HEK293 (cell line): ENCODE measurements around the gene GALNT2.

Experiments
- KLF7 ChIP-seq: fragments of 450-650 bp; formaldehyde crosslinking; IDR thresholded peaks from 2 replicates; pipeline ENCODE4 v1.5.1; 2016; ENCODE audit warnings: missing biosample characterization, missing genetic modification characterization, borderline replicate concordance
- PRDM1 ChIP-seq: fragments of 450-650 bp; formaldehyde crosslinking; IDR thresholded peaks from 2 replicates; pipeline ENCODE4; 2016; ENCODE audit warnings: missing biosample characterization, missing genetic modification characterization
- RBAK ChIP-seq: fragments of 450-650 bp; formaldehyde crosslinking; IDR thresholded peaks from 2 replicates; pipeline ENCODE4 v1.5.1; 2016; ENCODE audit warnings: missing biosample characterization, missing genetic modification characterization
- TCF7L2 ChIP-seq: IDR thresholded peaks from 2 replicates; pipeline ENCODE4 v1.6.1; 2011; ENCODE audit warnings: low read depth, mild to moderate bottlenecking, inconsistent platforms, low read length, moderate library complexity, borderline replicate concordance
- WT1 ChIP-seq: fragments of 450-650 bp; formaldehyde crosslinking; IDR thresholded peaks from 2 replicates; pipeline ENCODE4 v1.5.1; 2016; ENCODE audit warnings: missing biosample characterization, missing genetic modification characterization
- YY1 ChIP-seq: fragments of 450-650 bp; formaldehyde crosslinking; IDR thresholded peaks from 2 replicates; pipeline ENCODE4 v1.5.1; 2018; ENCODE audit warnings: missing biosample characterization, missing genetic modification characterization
- ZBTB8A ChIP-seq: fragments of 450-650 bp; formaldehyde crosslinking; IDR thresholded peaks from 2 replicates; pipeline ENCODE4 v1.5.1; 2016; ENCODE audit warnings: missing biosample characterization, missing genetic modification characterization
- ZFP41 ChIP-seq: fragments of 450-650 bp; formaldehyde crosslinking; IDR thresholded peaks from 2 replicates; pipeline ENCODE4 v1.5.1; 2016; ENCODE audit warnings: missing biosample characterization, missing genetic modification characterization, borderline replicate concordance
- ZNF214 ChIP-seq: fragments of 450-650 bp; formaldehyde crosslinking; IDR thresholded peaks from 2 replicates; pipeline ENCODE4 v1.5.1; 2017; ENCODE audit warnings: missing biosample characterization, mild to moderate bottlenecking, missing genetic modification characterization, borderline replicate concordance
- ZNF223 ChIP-seq: fragments of 450-650 bp; formaldehyde crosslinking; IDR thresholded peaks from 2 replicates; pipeline ENCODE4 v1.5.1; 2016; ENCODE audit warnings: missing biosample characterization, missing genetic modification characterization
- ZNF404 ChIP-seq: fragments of 450-650 bp; formaldehyde crosslinking; IDR thresholded peaks from 2 replicates; pipeline ENCODE4 v1.5.1; 2017; ENCODE audit warnings: missing biosample characterization, missing genetic modification characterization
- ZNF48 ChIP-seq: fragments of 450-650 bp; formaldehyde crosslinking; IDR thresholded peaks from 2 replicates; pipeline ENCODE4 v1.5.1; 2016; ENCODE audit warnings: missing biosample characterization, missing genetic modification characterization
- ZNF521 ChIP-seq: fragments of 450-650 bp; formaldehyde crosslinking; IDR thresholded peaks from 2 replicates; pipeline ENCODE4 v1.5.1; 2017; ENCODE audit warnings: missing biosample characterization, mild to moderate bottlenecking, missing genetic modification characterization
- ZNF624 ChIP-seq: fragments of 450-650 bp; formaldehyde crosslinking; IDR thresholded peaks from 2 replicates; pipeline ENCODE4 v1.5.1; 2017; ENCODE audit warnings: missing biosample characterization, missing genetic modification characterization
- ZNF626 ChIP-seq: fragments of 450-650 bp; sonication (Bioruptor Pico); formaldehyde crosslinking; IDR thresholded peaks from 2 replicates; pipeline ENCODE4 v1.5.1; 2018; ENCODE audit warnings: missing biosample characterization, missing genetic modification characterization, inconsistent platforms
- ZNF785 ChIP-seq: fragments of 450-650 bp; formaldehyde crosslinking; IDR thresholded peaks from 2 replicates; pipeline ENCODE4 v1.5.1; 2016; ENCODE audit warnings: missing biosample characterization, missing genetic modification characterization
- ZXDB ChIP-seq: fragments of 450-650 bp; formaldehyde crosslinking; IDR thresholded peaks from 2 replicates; pipeline ENCODE4 v1.5.1; 2016; ENCODE audit warnings: missing biosample characterization, missing genetic modification characterization
- TF ChIP-seq, protein P1 (sequence below): fragments of 450-650 bp; formaldehyde crosslinking; IDR thresholded peaks from 2 replicates; pipeline ENCODE4 v1.5.0; 2017; ENCODE audit warnings: missing biosample characterization, missing genetic modification characterization, borderline replicate concordance
- TF ChIP-seq, protein P2 (sequence below): fragments of 450-650 bp; formaldehyde crosslinking; IDR thresholded peaks from 2 replicates; pipeline ENCODE4 v1.5.1; 2016; ENCODE audit warnings: missing biosample characterization, missing genetic modification characterization
- TF ChIP-seq, protein P3 (sequence below): fragments of 450-650 bp; formaldehyde crosslinking; IDR thresholded peaks from 2 replicates; pipeline ENCODE4 v1.5.1; 2017; ENCODE audit warnings: missing biosample characterization, missing genetic modification characterization
- TF ChIP-seq, protein P4 (sequence below): fragments of 450-650 bp; formaldehyde crosslinking; IDR thresholded peaks from 2 replicates; pipeline ENCODE4 v1.5.1; 2016; ENCODE audit warnings: missing biosample characterization, missing genetic modification characterization
- TF ChIP-seq, protein P5 (sequence below): fragments of 450-650 bp; formaldehyde crosslinking; IDR thresholded peaks from 2 replicates; pipeline ENCODE4 v1.5.1; 2016; ENCODE audit warnings: missing biosample characterization, missing genetic modification characterization
- TF ChIP-seq, protein P6 (sequence below): fragments of 450-650 bp; formaldehyde crosslinking; IDR thresholded peaks from 2 replicates; pipeline ENCODE4 v1.5.1; 2017; ENCODE audit warnings: missing biosample characterization, missing genetic modification characterization
- TF ChIP-seq, protein P7 (sequence below): fragments of 450-650 bp; formaldehyde crosslinking; IDR thresholded peaks from 2 replicates; pipeline ENCODE4 v1.5.1; 2016; ENCODE audit warnings: missing biosample characterization, missing genetic modification characterization
- TF ChIP-seq, protein P8 (sequence below): fragments of 450-650 bp; formaldehyde crosslinking; IDR thresholded peaks from 2 replicates; pipeline ENCODE4 v1.5.1; 2017; ENCODE audit warnings: missing biosample characterization, missing genetic modification characterization

The GALNT2 gene

DNA sequence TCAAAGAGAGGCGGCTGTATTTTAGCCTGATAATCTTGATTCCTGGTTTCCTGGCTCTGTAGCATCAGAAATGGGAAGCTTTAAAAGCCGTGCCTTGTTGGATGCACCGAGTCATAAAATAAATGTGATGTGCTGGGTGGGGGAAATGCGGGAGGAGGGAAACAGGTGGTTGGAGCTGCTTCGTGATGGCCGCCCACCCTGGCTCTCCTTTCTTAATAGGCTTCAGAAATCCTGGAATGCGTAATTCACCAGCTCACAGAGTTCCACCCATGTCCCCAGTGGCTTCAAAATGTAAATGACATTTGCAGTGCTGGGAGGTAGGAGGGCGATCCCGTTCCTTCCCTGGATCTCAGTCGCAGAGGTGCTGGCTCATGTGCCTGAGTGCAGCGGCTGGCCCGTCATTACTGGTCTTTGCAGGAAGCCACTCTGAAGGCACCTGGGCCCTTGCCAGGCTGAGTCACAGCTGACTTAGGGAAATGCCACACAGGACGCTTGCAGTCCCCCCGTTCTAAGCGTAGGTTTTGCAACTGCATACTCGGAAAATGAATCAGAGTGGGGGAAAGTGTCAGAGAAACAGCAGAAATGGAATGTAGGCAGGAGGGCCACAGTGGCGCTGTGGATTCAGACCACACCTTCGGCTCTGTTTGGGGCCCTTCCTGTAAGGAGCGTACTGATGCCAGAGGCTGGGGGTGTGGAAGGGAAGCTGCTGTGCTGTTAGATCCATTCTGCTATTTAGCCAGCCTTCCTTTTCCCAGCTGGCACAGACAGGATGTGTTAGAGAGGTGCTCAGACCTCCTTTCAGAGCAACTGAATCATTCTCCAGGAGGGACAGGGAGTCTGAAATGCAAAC is 37.6 kb downstream of the GALNT2 start (continued):
- TF ChIP-seq, protein P1, sequence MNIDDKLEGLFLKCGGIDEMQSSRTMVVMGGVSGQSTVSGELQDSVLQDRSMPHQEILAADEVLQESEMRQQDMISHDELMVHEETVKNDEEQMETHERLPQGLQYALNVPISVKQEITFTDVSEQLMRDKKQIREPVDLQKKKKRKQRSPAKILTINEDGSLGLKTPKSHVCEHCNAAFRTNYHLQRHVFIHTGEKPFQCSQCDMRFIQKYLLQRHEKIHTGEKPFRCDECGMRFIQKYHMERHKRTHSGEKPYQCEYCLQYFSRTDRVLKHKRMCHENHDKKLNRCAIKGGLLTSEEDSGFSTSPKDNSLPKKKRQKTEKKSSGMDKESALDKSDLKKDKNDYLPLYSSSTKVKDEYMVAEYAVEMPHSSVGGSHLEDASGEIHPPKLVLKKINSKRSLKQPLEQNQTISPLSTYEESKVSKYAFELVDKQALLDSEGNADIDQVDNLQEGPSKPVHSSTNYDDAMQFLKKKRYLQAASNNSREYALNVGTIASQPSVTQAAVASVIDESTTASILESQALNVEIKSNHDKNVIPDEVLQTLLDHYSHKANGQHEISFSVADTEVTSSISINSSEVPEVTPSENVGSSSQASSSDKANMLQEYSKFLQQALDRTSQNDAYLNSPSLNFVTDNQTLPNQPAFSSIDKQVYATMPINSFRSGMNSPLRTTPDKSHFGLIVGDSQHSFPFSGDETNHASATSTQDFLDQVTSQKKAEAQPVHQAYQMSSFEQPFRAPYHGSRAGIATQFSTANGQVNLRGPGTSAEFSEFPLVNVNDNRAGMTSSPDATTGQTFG (tag by site-specific recombination), result no peak
- TF ChIP-seq KLF7 (no peak), ZFP41 (tag by site-specific recombination) (no peak), ZNF214 (tag by site-specific recombination) (no peak), WT1 (0 out of 2 replicates have a peak, but pooled peaks have one; percentile 24), ZNF404 (no peak), PRDM1 (peak; percentile 99), ZNF624 (tag by site-specific recombination) (no peak; the same call in 1 of the 2 replicates), ZNF785 (tag by site-specific recombination) (no peak), ZNF521 (no peak), TCF7L2 (no peak), YY1 (tag by site-specific recombination) (peak; percentile 30; the same call in 1 of the 2 replicates), RBAK (tag by site-specific recombination) (no peak), ZNF223 (tag by site-specific recombination) (peak; percentile 31; the same call in 1 of the 2 replicates), ZNF626 (tag by site-specific recombination) (no peak), ZNF48 (no peak), ZBTB8A (tag by site-specific recombination) (peak; percentile 65), ZXDB (tag by site-specific recombination) (peak; percentile 60; the same call in 1 of the 2 replicates)
- TF ChIP-seq, protein P2, sequence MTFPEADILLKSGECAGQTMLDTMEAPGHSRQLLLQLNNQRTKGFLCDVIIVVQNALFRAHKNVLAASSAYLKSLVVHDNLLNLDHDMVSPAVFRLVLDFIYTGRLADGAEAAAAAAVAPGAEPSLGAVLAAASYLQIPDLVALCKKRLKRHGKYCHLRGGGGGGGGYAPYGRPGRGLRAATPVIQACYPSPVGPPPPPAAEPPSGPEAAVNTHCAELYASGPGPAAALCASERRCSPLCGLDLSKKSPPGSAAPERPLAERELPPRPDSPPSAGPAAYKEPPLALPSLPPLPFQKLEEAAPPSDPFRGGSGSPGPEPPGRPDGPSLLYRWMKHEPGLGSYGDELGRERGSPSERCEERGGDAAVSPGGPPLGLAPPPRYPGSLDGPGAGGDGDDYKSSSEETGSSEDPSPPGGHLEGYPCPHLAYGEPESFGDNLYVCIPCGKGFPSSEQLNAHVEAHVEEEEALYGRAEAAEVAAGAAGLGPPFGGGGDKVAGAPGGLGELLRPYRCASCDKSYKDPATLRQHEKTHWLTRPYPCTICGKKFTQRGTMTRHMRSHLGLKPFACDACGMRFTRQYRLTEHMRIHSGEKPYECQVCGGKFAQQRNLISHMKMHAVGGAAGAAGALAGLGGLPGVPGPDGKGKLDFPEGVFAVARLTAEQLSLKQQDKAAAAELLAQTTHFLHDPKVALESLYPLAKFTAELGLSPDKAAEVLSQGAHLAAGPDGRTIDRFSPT (tag by site-specific recombination), result no peak
- TF ChIP-seq, protein P3, sequence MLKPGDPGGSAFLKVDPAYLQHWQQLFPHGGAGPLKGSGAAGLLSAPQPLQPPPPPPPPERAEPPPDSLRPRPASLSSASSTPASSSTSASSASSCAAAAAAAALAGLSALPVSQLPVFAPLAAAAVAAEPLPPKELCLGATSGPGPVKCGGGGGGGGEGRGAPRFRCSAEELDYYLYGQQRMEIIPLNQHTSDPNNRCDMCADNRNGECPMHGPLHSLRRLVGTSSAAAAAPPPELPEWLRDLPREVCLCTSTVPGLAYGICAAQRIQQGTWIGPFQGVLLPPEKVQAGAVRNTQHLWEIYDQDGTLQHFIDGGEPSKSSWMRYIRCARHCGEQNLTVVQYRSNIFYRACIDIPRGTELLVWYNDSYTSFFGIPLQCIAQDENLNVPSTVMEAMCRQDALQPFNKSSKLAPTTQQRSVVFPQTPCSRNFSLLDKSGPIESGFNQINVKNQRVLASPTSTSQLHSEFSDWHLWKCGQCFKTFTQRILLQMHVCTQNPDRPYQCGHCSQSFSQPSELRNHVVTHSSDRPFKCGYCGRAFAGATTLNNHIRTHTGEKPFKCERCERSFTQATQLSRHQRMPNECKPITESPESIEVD (tag by site-specific recombination), result no peak
- TF ChIP-seq, protein P4, sequence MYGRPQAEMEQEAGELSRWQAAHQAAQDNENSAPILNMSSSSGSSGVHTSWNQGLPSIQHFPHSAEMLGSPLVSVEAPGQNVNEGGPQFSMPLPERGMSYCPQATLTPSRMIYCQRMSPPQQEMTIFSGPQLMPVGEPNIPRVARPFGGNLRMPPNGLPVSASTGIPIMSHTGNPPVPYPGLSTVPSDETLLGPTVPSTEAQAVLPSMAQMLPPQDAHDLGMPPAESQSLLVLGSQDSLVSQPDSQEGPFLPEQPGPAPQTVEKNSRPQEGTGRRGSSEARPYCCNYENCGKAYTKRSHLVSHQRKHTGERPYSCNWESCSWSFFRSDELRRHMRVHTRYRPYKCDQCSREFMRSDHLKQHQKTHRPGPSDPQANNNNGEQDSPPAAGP (tag by site-specific recombination), result peak; percentile 99
- TF ChIP-seq, protein P5, sequence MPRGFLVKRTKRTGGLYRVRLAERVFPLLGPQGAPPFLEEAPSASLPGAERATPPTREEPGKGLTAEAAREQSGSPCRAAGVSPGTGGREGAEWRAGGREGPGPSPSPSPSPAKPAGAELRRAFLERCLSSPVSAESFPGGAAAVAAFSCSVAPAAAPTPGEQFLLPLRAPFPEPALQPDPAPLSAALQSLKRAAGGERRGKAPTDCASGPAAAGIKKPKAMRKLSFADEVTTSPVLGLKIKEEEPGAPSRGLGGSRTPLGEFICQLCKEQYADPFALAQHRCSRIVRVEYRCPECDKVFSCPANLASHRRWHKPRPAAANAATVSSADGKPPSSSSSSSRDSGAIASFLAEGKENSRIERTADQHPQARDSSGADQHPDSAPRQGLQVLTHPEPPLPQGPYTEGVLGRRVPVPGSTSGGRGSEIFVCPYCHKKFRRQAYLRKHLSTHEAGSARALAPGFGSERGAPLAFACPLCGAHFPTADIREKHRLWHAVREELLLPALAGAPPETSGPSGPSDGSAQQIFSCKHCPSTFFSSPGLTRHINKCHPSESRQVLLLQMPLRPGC (tag by site-specific recombination), result peak; percentile 90
- TF ChIP-seq, protein P6, sequence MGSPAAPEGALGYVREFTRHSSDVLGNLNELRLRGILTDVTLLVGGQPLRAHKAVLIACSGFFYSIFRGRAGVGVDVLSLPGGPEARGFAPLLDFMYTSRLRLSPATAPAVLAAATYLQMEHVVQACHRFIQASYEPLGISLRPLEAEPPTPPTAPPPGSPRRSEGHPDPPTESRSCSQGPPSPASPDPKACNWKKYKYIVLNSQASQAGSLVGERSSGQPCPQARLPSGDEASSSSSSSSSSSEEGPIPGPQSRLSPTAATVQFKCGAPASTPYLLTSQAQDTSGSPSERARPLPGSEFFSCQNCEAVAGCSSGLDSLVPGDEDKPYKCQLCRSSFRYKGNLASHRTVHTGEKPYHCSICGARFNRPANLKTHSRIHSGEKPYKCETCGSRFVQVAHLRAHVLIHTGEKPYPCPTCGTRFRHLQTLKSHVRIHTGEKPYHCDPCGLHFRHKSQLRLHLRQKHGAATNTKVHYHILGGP (tag by site-specific recombination), result peak; percentile 42; the same call in 1 of the 2 replicates
- TF ChIP-seq, protein P7, sequence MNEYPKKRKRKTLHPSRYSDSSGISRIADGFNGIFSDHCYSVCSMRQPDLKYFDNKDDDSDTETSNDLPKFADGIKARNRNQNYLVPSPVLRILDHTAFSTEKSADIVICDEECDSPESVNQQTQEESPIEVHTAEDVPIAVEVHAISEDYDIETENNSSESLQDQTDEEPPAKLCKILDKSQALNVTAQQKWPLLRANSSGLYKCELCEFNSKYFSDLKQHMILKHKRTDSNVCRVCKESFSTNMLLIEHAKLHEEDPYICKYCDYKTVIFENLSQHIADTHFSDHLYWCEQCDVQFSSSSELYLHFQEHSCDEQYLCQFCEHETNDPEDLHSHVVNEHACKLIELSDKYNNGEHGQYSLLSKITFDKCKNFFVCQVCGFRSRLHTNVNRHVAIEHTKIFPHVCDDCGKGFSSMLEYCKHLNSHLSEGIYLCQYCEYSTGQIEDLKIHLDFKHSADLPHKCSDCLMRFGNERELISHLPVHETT, result peak; percentile 74
- TF ChIP-seq, protein P8, sequence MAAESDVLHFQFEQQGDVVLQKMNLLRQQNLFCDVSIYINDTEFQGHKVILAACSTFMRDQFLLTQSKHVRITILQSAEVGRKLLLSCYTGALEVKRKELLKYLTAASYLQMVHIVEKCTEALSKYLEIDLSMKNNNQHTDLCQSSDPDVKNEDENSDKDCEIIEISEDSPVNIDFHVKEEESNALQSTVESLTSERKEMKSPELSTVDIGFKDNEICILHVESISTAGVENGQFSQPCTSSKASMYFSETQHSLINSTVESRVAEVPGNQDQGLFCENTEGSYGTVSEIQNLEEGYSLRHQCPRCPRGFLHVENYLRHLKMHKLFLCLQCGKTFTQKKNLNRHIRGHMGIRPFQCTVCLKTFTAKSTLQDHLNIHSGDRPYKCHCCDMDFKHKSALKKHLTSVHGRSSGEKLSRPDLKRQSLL, result 0 out of 2 replicates have a peak, but pooled peaks have one; percentile 14
